Fibroblast of villous mesenchyme (primary cell): Measurements from ENCODE around the gene ST6GALNAC4. TPM values are rescaled to one million over a fixed set of nuclear protein-coding genes. Genes with fewer than 3 reads are reported as not detected.
A peak's percentile ranks its signal among the peaks of the same experiment; 100 is the strongest.

Source experiments
- DNase-seq: peaks from one replicate; pipeline ENCODE4 v3.0.0-alpha.2; 2010; ENCODE audit warnings: low read depth
- H3K4me3 ChIP-seq: 2 replicates; pipeline ENCODE4 v1.5.1; 2011; ENCODE audit warnings: low read depth, mild to moderate bottlenecking, low read length
- total RNA-seq: library from RNA; depleted of rRNA; stranded (reverse); fragments of >200 nt; gene quantifications from 2 replicates; pipeline ENCODE4 v1.2.3, GENCODE V29; 2012
- TF ChIP-seq, protein P1 (sequence below): IDR thresholded peaks from 2 replicates; pipeline ENCODE4 v1.5.1; 2012; ENCODE audit warnings: low read depth, mild to moderate bottlenecking, low read length; ENCODE audit not compliant: insufficient read depth

Gene ST6GALNAC4
- total RNA-seq, 1 donor, result 34.1 TPM

DNA sequence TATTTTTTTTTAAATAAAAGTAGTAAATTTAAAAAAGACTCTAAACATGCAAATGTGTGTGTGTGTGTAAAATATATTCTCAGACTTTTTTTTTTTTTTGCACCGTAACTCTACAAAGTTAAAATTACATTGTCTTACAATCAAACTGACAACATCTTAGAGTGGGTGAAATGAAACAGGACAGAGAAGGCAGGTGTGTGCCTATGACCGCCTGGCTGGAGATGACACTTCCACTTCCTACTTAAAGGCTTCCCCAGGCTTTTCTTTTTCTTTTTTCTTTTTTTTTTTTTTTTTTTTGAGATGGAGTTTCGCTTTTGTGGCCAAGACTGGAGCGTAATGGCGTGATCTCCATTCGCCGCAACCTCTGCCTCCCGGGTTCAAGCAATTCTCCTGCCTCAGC, 36.7 kb downstream of the ST6GALNAC4 start:
- no peak for DNase-seq
- no peak overlapping the region for H3K4me3 ChIP-seq
- TF ChIP-seq, protein P1, sequence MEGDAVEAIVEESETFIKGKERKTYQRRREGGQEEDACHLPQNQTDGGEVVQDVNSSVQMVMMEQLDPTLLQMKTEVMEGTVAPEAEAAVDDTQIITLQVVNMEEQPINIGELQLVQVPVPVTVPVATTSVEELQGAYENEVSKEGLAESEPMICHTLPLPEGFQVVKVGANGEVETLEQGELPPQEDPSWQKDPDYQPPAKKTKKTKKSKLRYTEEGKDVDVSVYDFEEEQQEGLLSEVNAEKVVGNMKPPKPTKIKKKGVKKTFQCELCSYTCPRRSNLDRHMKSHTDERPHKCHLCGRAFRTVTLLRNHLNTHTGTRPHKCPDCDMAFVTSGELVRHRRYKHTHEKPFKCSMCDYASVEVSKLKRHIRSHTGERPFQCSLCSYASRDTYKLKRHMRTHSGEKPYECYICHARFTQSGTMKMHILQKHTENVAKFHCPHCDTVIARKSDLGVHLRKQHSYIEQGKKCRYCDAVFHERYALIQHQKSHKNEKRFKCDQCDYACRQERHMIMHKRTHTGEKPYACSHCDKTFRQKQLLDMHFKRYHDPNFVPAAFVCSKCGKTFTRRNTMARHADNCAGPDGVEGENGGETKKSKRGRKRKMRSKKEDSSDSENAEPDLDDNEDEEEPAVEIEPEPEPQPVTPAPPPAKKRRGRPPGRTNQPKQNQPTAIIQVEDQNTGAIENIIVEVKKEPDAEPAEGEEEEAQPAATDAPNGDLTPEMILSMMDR, result no peak

DNA sequence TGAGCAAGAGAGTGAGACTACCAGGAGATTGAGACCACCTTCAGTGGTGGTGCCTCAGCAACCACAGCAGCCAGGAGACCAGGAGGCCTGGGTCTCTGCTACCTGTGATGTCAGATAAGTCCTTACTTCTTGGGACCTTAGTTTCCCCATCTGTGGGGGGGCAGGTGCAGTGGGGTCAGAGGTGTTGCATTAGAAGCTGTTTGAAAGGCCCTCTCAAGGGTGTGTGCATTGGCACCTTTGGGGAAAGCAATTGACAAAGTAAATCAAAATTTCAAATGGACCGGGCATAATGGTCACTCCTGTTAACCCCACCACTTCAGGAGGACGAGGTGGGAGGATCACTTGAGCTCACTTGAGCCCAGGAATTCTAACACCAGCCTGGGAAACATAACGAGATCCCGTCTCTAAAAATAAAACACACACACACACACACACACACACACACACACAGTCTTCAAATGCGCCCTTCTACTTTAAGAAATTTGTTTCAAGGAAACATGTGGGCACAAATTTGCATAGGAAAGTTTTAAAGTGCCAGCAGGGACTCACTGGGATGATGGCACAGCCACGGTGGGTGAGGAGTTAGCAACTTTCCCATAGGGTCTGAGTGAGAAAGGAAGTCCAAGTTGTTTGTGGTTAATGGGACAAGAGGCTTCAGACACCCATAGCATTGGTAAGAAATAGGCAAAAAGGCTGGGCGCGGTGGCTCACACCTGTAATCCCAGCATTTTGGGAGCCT, 38.0 kb downstream of the ST6GALNAC4 start:
- TF ChIP-seq, protein P1, result no peak
- DNase-seq, result no peak
- H3K4me3 ChIP-seq, result no peak overlapping the region

DNA sequence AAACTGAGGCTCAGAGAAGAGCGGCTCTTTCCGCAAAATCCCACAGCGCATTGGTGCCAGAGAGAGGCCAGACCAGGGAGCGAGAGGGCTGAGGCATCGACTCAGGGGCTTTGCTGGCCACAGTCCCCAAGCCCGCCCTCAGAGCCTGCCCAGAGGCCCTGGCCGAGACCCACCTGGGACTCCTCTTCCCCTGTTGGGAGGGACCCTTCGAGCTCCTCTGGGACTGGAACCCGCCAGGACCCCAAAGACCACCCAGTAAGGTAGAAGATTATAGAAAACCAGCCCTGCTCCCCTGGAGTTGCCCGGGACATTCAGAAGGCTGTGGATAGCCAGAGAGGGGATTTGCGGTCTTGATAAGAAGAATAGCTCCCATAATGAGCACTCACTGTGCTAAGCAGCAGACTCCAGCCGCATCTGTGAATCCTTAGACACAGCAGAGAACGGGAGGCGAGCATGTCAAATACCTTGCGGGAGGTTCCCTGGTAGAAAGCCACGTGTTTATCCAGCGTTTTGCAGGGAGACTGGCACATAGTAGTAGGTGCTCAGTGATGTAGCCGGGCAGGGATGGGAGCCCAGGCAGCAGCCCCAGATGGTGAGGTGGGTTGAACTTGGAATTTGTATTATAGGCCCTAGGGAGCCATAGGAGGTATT, 38.7 kb downstream of the ST6GALNAC4 start:
- H3K4me3 ChIP-seq, result peak overlapping the region; percentile 59
- TF ChIP-seq, protein P1, result no peak
- peak; percentile 76 for DNase-seq

DNA sequence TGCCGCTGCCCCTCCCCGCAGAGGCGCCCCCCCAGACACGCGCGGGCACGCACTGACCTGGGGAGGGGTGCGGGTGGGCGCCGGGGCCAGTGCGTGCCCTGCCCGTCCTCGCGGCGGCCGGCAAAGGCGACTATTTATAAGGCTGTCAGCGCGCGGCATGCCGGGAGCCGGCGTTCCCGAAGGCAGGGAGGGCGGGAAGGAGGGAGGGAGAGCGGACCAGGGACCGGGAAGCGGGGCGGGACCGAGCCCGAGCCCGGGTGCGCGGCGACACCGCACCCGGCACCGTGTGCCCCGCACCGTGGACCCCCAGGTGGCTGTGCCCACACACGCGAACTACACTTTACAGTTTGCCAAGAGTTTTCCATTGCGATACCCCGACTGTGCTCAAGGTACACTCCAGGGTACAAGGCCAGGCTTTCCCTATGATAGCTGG, 39.3 kb downstream of the ST6GALNAC4 start, which contains the start of gene AK1:
TSS of gene AK1 (minus strand) at position 110 of the 433 bp plus-strand sequence. CDS start 3,058 bp downstream, outside the sequence.
- peak; percentile 53 for DNase-seq
- peak within 1 kb of the TSS; percentile 59 for H3K4me3 ChIP-seq
- TF ChIP-seq, protein P1, result no peak

DNA sequence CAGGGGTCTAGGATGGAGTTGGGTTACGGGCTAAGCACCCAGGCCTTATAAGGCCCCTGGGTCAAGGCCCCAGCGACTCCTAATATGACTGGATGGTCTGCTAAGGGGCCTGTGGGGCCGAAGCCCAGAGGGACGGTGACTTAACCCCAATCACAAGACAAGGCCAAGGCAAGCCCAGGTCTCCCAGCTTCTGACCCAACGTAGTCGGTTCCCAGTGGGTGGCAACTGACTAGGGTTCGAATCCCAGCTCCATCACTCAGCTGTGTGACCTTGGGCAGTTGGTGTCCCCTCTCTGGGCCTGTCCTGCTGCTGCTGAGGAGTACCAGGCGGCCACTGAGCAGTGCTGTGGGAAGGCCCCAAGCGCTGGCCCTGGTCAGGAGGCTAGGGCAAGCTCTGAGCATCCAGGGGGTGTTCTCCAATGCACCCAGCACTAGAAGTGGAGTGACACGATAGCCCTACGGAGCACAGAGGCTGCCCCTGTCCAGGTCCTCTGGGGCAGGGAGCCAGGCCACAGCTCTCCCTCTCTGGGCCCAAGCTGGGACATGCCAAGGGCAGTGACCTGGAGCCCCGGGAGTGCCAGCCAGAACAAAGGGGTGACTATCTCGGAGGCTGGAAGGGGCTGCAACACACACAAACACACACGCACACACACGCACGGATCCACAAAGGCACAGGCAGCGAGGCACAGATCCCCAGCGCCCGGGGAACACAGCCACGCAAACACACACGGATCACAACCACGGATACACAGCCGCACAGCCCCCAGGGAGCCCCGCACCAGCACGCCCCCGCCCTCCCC, 39.9 kb downstream of the ST6GALNAC4 start:
- TF ChIP-seq, protein P1, result no peak
- no peak for DNase-seq
- H3K4me3 ChIP-seq, result peak overlapping the region; percentile 59

DNA sequence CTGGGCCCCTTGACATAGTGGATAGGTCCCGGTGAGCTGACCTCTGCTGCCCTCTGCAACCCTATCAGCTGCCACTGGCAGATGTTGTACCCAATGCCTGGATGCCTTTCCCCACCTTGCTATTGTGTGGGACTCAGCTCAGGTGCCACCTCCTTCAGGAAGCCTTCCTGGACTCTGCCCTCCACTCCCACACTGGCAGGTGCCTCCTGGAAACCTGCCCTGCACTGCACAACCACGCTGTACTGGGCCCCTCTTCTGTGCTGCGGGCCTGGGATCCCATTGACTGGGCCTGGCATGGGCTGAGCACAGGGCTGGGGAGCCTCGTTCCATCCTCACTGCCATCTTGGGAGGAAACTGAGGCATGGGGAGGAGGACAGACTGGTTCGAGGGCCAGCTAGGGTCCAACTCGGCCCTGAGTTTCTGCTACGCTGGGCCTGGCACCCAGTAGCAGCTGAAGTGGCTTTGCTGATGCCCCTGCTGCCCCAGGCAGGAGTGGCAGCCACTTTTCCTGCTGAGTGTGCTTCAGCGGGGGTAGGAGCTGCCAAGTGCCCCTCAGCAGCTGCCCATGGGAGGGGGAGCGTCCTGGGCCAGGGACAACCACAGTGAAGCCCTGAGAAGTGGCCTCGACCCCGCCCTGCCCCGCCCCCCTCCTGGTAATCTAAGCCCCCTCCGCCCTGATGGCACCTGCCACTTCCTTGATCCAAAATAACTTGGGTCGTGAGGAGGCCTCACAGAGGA, 40.6 kb downstream of the ST6GALNAC4 start:
- DNase-seq, result no peak
- no peak overlapping the region for H3K4me3 ChIP-seq
- TF ChIP-seq, protein P1, result no peak
